Measurements from ENCODE around the gene GLA.

Gene GLA

DNA sequence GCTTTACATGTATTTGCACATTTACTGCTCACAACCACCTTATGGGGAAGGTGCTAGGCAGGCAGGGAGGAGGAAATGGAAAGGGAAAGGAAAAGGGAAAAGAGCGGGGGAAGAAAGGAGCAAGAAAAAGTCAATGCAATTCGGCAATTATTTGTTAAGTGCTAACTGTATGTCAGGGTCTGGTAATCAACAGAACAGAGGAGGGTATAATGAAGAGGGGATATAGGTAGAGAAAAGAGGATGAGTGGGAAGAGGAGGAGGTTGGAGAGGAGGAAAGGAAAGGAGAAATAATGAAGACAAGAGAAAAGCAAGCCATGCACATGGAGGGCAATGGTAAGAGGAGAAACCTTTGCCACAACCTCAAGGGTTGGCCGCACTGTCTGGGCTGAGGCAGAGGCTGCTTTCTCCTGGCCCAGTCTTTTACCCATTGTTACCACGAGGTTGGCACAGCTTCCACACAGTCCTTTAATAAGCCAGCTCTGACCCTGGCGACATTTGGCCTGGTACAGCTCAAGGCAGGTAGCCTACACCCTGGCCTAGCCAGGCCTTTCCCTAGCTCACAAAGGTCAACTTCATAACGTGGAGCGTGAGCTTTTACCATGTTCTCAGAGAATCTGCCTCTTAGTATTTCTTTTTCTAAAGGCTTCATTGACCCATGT is 22.6 kb downstream of the GLA start:
- no peak overlapping the region for H3K4me3 ChIP-seq (replicated peaks; ENCODE audit: low read depth, low read length)
- TF ChIP-seq, protein P1, sequence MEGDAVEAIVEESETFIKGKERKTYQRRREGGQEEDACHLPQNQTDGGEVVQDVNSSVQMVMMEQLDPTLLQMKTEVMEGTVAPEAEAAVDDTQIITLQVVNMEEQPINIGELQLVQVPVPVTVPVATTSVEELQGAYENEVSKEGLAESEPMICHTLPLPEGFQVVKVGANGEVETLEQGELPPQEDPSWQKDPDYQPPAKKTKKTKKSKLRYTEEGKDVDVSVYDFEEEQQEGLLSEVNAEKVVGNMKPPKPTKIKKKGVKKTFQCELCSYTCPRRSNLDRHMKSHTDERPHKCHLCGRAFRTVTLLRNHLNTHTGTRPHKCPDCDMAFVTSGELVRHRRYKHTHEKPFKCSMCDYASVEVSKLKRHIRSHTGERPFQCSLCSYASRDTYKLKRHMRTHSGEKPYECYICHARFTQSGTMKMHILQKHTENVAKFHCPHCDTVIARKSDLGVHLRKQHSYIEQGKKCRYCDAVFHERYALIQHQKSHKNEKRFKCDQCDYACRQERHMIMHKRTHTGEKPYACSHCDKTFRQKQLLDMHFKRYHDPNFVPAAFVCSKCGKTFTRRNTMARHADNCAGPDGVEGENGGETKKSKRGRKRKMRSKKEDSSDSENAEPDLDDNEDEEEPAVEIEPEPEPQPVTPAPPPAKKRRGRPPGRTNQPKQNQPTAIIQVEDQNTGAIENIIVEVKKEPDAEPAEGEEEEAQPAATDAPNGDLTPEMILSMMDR (IDR thresholded peaks at IDR 0.05; ENCODE audit: low read depth, low read length, missing control alignments): no peak
- DNase-seq (ENCODE audit: extremely low read depth, low read depth): no peak

DNA sequence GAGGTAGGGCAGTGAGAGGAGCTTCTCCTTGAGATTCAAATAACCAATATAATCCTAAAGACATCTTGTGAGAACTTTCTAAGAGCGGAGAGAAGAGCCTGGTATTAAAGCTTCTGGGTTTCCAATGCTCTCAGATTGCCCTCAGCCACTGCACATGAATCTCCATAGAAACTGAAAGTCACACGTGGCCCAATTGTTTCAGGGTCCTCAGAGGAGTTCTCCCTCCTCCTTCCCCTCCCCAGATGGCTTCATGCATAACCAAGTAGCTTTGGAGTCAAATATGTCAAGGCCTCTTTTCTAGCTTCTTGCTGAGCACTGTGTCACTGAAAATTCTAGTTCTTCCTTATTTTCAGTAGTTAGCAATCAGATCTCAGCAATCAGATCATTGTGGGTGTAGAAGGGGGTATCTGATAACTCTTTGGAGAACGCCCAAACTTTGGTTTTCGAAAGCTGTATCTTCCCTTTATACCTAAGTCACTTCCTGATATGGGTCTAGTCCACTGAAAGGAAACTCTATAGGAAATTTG is 24.0 kb downstream of the GLA start:
- TF ChIP-seq, protein P1 (IDR thresholded peaks at IDR 0.05; ENCODE audit: low read depth, low read length, missing control alignments): no peak
- no peak for DNase-seq (ENCODE audit: extremely low read depth, low read depth)
- H3K4me3 ChIP-seq (replicated peaks; ENCODE audit: low read depth, low read length): no peak overlapping the region

DNA sequence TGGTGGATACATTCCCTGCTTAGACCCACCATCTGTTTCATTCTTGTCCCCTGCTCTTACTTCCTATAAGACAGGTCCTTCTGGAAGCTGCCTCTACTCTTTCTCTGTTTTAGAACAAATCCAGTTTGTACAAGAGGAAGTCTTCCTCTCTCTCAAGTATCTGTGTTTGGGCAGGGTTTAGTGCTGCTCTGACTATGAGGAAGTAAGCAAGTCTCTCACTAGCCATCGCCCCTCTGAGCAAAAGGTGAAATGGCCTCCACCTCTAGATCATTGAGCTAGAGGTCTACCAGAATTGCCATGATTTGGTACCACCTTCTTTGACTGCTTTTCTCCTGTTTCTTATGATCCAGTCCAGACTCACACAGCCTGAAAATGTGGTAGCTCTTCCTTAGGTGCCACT is 30.2 kb downstream of the GLA start:
- DNase-seq (ENCODE audit: extremely low read depth, low read depth): no peak
- TF ChIP-seq, protein P1 (IDR thresholded peaks at IDR 0.05; ENCODE audit: low read depth, low read length, missing control alignments): no peak

DNA sequence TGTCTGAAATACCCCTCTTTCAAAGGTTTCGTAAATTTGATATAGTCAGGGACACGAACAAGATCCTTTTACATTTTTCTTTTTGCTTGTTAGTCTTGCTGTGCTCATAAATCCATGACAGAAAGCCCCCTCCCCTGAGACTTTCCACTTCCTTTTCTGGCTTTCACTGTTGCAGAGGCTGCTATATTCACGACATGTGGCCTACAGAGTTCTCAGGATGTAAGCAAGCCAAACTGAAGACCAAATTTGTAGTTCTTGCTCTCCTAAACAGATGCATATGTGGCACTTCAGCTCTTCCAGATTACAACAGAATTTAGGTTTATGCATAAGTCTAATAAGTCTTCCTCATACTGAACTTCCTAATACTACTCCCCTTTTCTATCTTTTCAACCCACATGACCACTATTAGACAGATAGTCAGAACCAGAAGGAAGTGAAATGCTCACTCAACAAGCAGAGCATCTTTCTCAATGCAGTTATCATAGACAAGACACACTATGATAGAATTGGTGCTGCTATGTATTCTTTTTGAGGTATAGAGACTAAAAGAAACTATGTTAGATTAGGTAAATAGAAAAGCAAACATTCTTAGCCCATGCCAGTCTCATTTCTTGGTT is 36.7 kb downstream of the GLA start:
- no peak overlapping the region for H3K4me3 ChIP-seq (replicated peaks; ENCODE audit: low read depth, low read length)
- DNase-seq (ENCODE audit: extremely low read depth, low read depth): no peak
- TF ChIP-seq, protein P1 (IDR thresholded peaks at IDR 0.05; ENCODE audit: low read depth, low read length, missing control alignments): no peak

More for the DNA sequence above, 30.2 kb downstream of the GLA start:
- H3K4me3 ChIP-seq (replicated peaks; ENCODE audit: low read depth, low read length): no peak overlapping the region

DNA sequence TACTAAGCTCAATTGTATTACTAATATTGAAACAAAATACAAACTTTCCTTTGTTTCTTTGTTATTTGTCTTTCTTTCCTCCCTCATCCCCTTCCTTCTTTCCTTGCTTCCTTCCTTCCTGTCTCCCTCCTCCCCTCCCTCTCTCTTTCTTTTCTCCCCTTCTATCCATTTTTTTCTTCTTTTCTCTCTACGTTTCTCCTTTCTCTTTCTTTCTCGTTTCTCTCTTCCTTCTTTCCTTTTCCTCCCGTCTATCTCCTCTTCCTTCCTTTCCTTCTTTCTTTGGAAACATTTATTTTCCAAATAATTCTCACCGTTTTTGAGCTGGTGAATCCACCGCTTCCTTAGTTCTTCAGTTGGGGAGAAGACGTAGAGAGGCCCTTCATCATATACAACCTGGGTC is 38.0 kb downstream of the GLA start:
- DNase-seq (ENCODE audit: extremely low read depth, low read depth): no peak
- TF ChIP-seq, protein P1 (IDR thresholded peaks at IDR 0.05; ENCODE audit: low read depth, low read length, missing control alignments): no peak
- no peak overlapping the region for H3K4me3 ChIP-seq (replicated peaks; ENCODE audit: low read depth, low read length)

DNA sequence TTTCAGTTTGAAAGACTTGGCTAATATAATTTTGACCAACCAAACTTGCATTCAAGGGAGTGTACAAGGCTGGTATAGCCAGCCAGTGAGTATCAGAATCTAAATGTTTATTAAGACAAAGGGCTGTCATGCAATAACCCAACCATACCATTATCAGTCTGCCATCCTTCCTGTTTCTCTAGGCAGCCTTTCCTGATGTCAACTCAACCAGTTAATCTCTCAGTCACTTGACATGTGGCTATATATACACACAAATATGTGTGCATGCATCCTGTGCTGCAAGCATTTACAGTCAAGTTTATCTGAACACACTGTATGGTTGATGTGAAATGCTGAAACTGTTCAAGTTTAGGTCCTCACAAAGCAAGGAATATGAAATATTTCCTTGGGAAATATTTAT is 38.9 kb downstream of the GLA start:
- no peak overlapping the region for H3K4me3 ChIP-seq (replicated peaks; ENCODE audit: low read depth, low read length)
- TF ChIP-seq, protein P1 (IDR thresholded peaks at IDR 0.05; ENCODE audit: low read depth, low read length, missing control alignments): no peak
- DNase-seq (ENCODE audit: extremely low read depth, low read depth): no peak

Measured in HFF-Myc (cell line).